Measurements from ENCODE around the gene CNIH3. TPM values are rescaled to one million over a fixed set of nuclear protein-coding genes. Genes with fewer than 3 reads are reported as not detected.

The CNIH3 gene
- polyA plus RNA-seq, 1 donor (not counting 4 experiments of a cell fraction or from before 2014, with no cell fraction given), result 0.81 TPM

- no peak for FAIRE-seq
- H4K20me1 ChIP-seq (ENCODE audit: control insufficient read depth, extremely low read depth, insufficient read depth, low read length), result no peaks in the 10 kb centered on the region
- no peak overlapping the region for H3K4me2 ChIP-seq (ENCODE audit: control insufficient read depth, extremely low read depth, insufficient read depth, low read depth, low read length)
- H3K27ac ChIP-seq (ENCODE audit: control insufficient read depth, insufficient read depth, low read length), result no peak overlapping the region
- no peak for DNase-seq (ENCODE audit: low read depth, low spot score)
- no peak overlapping the region for H3K9ac ChIP-seq (ENCODE audit: control insufficient read depth, extremely low read depth, insufficient read depth, low read length)
- dilution Hi-C loops (cut with MboI; ENCODE audit: extremely low pct_ligation_motif_present, low sequenced_read_pairs), result no loop called here
- H2AFZ ChIP-seq (ENCODE audit: control insufficient read depth, low read length), result no peak overlapping the region
- no peak overlapping the region for H3K4me3 ChIP-seq (ENCODE audit: control insufficient read depth in 2 of 3, extremely low read depth in 1 of 3, insufficient read depth in 2 of 3, low read depth in 1 of 3, low read length in 3 of 3)
- no peaks in the 10 kb centered on the region for H3K4me1 ChIP-seq (ENCODE audit: control insufficient read depth, extremely low read depth, insufficient read depth, low read length)
- no peaks in the 10 kb centered on the region for H3K9me1 ChIP-seq (ENCODE audit: control insufficient read depth, extremely low read depth, insufficient read depth, low read length)
- no peaks in the 10 kb centered on the region for H3K27me3 ChIP-seq (ENCODE audit: control insufficient read depth, extremely low read depth, insufficient read depth, low read length)
- H3K36me3 ChIP-seq (ENCODE audit: control insufficient read depth in 2 of 2, extremely low read depth in 1 of 2, insufficient read depth in 2 of 2, low read length in 2 of 2), result no peaks in the 10 kb centered on the region
- H3K9me3 ChIP-seq (ENCODE audit: control insufficient read depth, low read depth, low read length), result no peaks in the 10 kb centered on the region
- H3K79me2 ChIP-seq (ENCODE audit: control insufficient read depth, insufficient read depth, low read length), result no peaks in the 10 kb centered on the region
- TF ChIP-seq EZH2 (IDR thresholded peaks at IDR 0.05; ENCODE audit: low read length), result no peak
- no peak for TF ChIP-seq CTCF (optimal IDR thresholded peaks at IDR 0.05 in 1 of 3, IDR thresholded peaks at IDR 0.05 in 1 of 3, conservative IDR thresholded peaks at IDR 0.05 in 1 of 3; ENCODE audit: extremely low read depth in 1 of 3, insufficient read depth in 2 of 3, low read length in 3 of 3)
Measured at GRCh38 chr1:224745924-224746323, 129.8 kb downstream of the CNIH3 start.

GRCh38 chr1:224747578-224747977 is 131.5 kb downstream of the CNIH3 start:
- TF ChIP-seq EZH2 (IDR thresholded peaks at IDR 0.05; ENCODE audit: low read length) (no peak), CTCF (optimal IDR thresholded peaks at IDR 0.05 in 1 of 3, IDR thresholded peaks at IDR 0.05 in 1 of 3, conservative IDR thresholded peaks at IDR 0.05 in 1 of 3; ENCODE audit: extremely low read depth in 1 of 3, insufficient read depth in 2 of 3, low read length in 3 of 3) (no peak)
- Histone ChIP-seq H3K79me2 (ENCODE audit: control insufficient read depth, insufficient read depth, low read length) (no peaks in the 10 kb centered on the region), H4K20me1 (ENCODE audit: control insufficient read depth, extremely low read depth, insufficient read depth, low read length) (no peaks in the 10 kb centered on the region), H2AFZ (ENCODE audit: control insufficient read depth, low read length) (no peak overlapping the region), H3K4me3 (ENCODE audit: control insufficient read depth in 2 of 3, extremely low read depth in 1 of 3, insufficient read depth in 2 of 3, low read depth in 1 of 3, low read length in 3 of 3) (no peak overlapping the region), H3K27ac (ENCODE audit: control insufficient read depth, insufficient read depth, low read length) (no peak overlapping the region), H3K27me3 (ENCODE audit: control insufficient read depth, extremely low read depth, insufficient read depth, low read length) (no peaks in the 10 kb centered on the region), H3K9me1 (ENCODE audit: control insufficient read depth, extremely low read depth, insufficient read depth, low read length) (no peaks in the 10 kb centered on the region), H3K9me3 (ENCODE audit: control insufficient read depth, low read depth, low read length) (no peaks in the 10 kb centered on the region), H3K36me3 (ENCODE audit: control insufficient read depth in 2 of 2, extremely low read depth in 1 of 2, insufficient read depth in 2 of 2, low read length in 2 of 2) (no peaks in the 10 kb centered on the region), H3K4me2 (ENCODE audit: control insufficient read depth, extremely low read depth, insufficient read depth, low read depth, low read length) (no peak overlapping the region), H3K4me1 (ENCODE audit: control insufficient read depth, extremely low read depth, insufficient read depth, low read length) (no peaks in the 10 kb centered on the region), H3K9ac (ENCODE audit: control insufficient read depth, extremely low read depth, insufficient read depth, low read length) (no peak overlapping the region)
- FAIRE-seq, result no peak
- DNase-seq (ENCODE audit: low read depth, low spot score), result no peak
- dilution Hi-C loops (cut with MboI; ENCODE audit: extremely low pct_ligation_motif_present, low sequenced_read_pairs), result no loop called here

All from keratinocyte (primary cell).